RCC 7860 (cell line): ENCODE data around the gene LAIR1.
"Not testable (repeated sequence)": the region's sequence is repeated elsewhere in the genome, so short reads cannot be mapped to it uniquely, and the experiment has no call there.

ENCODE experiments used
- DNase-seq: peaks from one replicate; pipeline ENCODE4 v3.0.0-alpha.2; 2015; ENCODE audit warnings: low spot score
- FAIRE-seq: peaks from 2 replicates; lab custom pipeline; 2012; peaks lifted over from hg19 to GRCh38; lab: Jason Lieb, UNC

Gene LAIR1

DNA sequence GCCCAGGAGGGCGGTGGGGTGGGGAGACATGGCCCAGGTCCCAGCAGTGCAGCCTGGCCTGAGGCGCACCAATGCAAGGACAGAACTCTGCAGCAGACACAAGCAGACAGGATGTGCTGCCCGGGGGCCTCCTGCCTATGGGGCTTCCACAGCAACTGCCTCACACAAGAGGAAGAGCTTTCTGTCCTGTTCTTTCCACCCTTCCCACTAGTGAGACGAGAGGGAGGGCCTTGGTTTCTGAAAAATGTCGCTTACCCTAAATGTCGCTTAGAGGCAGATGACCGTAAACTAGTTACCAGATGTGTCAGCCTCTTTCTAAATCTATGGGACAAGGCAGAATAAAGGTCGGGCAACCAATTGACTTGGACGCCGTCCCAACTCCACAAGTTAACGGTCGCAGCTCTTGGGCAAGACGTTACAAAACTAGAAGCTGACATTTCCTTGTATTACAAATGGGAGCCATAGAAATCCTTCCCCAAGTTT lies at the start of gene LAIR1:
Gene LAIR1 (minus strand): TSS at position 157 of the 483 bp plus-strand sequence. CDS start 127 bp downstream, at position 30.
- FAIRE-seq: no peak
- no peak for DNase-seq

- no peak for DNase-seq
- no peak for FAIRE-seq
Observed at GRCh38 chr19:54414156-54414555, 49.4 kb upstream of the LAIR1 start.

DNA sequence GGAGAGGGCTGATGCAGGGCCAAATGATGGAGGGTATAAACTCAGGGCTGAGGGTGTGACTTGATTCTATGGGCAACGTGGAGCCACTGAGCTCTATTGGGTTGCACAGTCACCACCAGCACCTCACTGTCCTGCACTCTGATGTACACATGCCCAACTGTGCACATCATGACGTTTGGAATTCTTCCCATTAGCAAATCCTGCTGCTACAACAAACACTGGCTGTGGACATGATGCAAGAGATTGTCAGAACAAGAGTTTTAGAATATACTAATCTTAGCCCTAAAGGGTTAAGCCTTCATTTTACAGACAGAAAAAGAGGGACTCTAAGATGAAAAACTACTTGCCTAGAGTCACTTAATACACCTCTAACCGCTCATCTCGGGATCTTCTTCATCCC lies 48.1 kb upstream of the LAIR1 start:
- FAIRE-seq: no peak
- no peak for DNase-seq

DNA sequence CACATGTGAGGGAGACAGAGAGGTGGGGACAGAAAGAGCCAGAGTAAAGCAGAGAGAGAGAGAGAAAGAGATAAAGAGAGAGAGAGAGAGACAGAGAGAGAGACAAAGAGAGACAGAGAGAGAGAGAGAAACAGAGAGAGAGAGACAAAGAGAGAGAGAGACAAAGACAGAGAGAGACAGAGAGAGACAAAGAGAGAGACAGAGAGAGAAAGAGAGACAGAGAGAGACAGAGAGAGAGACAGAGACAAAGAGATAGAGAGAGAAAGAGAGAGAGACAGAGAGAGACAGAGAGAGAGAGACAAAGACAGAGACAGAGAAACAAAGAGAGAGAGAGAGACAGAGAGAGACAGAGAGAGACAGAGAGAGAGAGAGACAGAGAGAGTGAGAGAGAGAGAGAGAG lies 46.3 kb upstream of the LAIR1 start:
- no peak for DNase-seq
- FAIRE-seq: no peak

DNA sequence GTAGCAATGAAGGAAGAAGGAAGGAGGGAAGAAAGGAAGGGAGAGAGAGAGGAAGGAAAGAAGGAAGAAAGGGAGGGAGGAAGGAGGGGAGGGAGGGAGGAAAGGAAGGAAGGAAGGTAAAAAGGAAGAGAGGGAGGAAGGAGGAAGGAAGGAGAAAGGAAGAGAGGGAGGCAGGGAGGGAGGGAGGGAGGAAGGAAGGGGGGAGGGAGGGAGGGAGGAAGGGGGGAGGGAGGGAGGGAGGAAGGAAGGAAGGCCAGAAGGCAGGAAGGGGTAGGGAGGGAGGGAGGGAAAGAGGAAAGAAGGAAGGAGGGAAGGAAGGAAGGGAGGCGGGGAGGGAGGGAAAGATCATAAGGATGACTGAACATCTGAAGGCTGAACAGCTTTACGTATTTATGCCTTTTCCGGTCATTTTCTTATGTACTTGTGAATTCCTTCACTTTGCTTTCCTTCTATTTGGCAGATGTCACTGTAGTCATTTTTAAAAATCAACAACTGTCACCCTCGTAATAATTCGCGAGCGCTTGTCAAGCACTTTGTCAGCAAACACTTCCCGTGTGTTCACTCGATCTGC lies 43.8 kb upstream of the LAIR1 start:
- DNase-seq: no peak
- FAIRE-seq: no peak

GRCh38 chr19:54407780-54408179 lies 43.0 kb upstream of the LAIR1 start:
- DNase-seq: no peak
- FAIRE-seq: no peak

GRCh38 chr19:54405628-54406027 lies 40.9 kb upstream of the LAIR1 start:
- DNase-seq (no peak), FAIRE-seq (no peak)

DNA sequence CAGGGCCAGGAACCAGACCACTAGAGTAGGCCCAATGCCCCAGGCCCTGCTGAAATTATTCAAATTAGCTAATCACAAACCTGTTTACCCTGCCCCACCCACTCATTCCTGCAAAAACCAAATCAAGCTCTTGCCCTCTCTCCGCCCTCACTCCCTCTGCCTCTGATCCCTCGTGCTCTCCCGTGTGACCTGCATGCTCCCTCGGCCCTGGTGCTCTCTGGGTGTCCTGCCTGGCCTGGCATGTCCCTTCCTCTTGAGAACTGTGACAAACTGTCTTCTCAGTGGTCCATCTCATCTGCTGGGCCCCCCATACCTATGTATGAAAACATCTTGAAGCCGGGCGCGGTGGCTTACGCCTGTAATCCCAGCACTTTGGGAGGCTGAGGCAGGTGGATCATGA lies 38.3 kb upstream of the LAIR1 start:
- no peak for FAIRE-seq
- DNase-seq: no peak

DNA sequence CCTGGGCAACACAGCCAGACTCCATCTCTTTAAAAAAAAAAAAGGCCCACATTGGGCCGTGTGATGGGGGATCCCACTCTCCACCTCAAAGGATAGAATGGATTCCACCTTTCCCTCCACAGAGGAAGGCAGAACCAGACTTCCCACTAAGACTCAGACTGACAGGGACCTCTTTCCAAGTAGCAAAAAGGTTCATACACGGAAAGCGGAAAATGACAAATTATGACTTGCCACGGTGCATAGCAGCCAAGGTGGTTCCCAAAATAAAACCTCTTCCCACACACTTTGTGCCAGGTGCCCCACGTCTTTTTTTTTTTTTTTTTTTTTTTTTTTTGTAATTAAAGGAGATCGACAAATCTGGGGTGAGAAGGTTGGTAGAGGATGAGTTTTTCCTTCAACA lies 36.2 kb upstream of the LAIR1 start:
- DNase-seq: no peak
- FAIRE-seq: no peak

DNA sequence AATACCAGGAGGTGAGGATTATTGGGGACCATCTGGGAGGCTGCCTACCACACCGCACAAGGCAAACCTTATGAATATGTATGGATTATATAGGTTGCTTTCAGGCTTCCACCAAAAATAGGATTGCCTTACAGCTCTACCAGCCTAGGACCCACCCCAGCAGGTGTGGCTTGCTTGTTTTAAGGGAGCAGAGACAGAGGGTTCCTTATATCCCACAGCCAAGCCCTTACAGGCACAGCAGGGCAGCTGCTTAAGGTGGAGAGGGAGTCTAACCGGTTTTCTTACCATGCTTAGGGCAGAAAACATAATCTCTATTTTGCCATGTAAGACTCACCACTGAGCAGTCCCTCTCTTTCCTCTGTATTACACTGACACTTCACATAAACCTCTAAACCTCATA lies 34.5 kb upstream of the LAIR1 start:
- no peak for FAIRE-seq

GRCh38 chr19:54395685-54396084 lies 31.0 kb upstream of the LAIR1 start:
- no peak for FAIRE-seq
- DNase-seq: no peak

More for the DNA sequence above, 34.5 kb upstream of the LAIR1 start:
- DNase-seq: no peak

DNA sequence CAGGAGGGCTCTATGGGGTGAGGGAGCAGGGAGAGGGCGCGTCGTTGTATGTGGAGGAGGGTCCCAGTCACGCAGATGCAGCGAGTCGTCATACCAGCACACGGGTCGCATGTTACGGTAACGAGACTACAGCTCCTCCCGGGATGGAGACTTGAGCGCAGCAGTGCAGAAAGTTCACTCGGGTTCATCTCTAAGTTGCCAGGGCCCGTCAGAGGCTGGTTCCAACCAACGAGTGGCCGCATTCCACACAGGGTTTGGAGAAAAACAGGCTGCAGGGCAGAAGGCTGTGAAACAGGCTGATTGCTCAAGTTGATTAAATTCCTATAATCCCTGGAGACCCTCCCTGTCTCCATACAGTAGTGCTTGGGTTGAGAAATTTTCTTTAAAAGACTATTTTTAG lies 28.6 kb upstream of the LAIR1 start:
- no peak for FAIRE-seq
- DNase-seq: no peak

DNA sequence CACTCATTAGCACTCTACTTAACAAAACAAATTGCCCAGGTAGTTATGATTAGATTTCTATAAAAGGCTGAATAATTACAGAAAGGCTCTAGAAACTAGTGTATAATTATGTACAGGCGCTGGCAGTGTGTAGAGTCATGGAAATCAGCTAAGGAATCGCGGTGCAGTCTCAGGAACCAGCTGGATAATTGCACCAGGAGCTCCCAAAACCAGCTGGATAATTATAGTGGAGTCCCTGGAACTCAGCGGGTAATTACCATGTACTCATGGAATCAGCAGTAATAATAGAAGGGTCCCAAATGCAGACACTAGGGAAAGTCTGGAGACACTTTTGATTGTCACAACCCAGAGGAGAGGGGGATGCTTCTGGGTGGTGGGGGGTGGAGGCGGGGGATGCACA lies 27.4 kb upstream of the LAIR1 start:
- DNase-seq (no peak), FAIRE-seq (no peak)

DNA sequence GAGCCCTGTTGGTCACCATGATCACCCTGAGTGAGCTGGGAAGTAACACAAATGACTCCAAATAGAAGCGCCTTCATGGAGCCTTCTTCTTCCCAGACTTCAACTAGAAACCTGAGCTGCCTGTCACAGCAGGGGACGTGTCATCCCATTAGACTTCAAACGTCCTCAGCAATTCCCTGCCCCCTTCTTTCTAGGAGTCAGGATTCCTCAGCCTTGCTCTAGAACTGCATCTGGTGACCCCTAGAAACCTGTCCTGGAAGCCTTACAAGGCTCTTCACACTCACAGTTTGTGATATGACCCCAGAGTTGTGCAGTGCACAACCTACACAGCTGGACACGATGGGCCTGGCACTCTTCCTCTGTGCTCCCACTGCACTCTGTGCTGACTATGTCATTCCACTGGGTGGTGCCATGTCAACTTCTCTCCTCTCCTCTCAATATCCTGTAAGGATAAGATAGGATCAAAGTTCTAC lies 26.9 kb upstream of the LAIR1 start:
- no peak for FAIRE-seq
- no peak for DNase-seq

DNA sequence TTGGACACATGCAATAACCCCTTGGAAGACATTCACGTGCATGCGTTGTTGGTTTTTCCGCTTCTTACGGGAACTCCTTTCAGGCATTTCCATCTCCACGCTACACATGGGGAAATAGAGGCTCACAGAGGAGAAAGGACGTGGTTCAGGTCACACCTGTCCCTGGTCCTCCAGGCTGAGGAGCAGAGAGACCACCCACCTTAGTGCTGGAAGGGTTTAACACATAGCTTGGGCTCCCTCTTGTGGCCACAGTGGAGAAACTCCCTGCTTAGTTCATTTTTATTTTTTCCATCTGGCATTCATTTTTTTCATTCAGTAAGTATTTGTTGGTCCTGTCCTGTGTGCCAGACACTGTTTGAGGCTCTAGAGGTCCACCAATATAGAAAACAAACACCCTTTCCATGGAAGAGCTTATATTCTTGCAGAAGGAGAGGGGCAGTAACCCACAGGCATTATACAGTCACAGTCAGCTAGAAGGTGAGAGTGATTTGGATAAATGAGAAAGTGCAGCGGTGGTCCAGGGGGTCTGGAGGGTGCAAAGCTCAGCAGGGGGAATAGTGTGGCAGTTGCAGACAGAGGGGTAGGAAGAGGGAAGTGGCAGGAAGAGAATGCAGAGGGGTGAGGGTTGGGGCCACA lies 26.3 kb upstream of the LAIR1 start:
- FAIRE-seq (no peak), DNase-seq (peak; percentile 23)

GRCh38 chr19:54389553-54389952 lies 24.8 kb upstream of the LAIR1 start:
- FAIRE-seq (no peak), DNase-seq (no peak)

- DNase-seq (no peak), FAIRE-seq (no peak)
Observed at GRCh38 chr19:54388802-54389139, 24.0 kb upstream of the LAIR1 start.

DNA sequence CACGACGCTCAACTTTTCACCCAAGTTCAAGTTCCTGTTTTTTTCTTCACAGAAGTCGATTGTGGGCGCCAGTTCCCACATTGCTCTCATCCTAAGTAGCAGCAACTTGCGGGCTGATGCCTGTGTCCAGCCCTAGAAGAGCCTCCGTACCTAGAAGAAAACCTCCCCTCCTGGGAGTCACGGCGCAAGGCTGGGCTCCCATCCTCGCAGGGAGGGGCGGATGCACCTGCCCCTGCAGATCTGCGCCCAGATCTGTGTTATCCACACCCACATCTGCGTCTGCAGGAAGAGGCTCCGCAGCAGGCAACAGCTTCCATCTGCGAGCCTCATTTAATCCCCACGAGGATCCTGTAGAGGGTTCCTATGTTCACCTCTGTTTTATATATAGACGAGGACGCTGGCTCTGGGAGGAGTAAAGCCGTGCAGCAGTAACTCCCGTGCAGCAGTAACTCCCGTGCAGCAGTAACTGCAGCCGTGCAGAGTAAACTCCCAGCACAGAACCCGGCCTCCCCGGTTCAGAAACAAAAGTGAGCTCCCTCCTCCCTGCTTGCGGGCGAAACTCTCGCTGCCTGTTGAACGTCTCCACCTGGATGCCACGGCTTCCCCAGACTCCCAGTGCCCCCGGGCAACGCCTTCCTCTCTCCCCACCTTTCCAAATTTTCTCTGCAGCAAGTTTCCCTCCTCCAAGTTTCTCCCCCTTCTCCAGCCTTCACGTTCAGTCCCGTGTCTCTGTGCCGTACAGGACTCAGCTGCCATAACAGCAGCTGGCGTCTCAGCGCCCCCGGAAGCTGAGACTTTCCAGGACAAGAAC lies 23.5 kb upstream of the LAIR1 start:
- DNase-seq (no peak), FAIRE-seq (no peak)

- no peak for DNase-seq
- FAIRE-seq: no peak
Observed at GRCh38 chr19:54383330-54383729, 18.6 kb upstream of the LAIR1 start.

GRCh38 chr19:54382041-54382440 lies 17.3 kb upstream of the LAIR1 start:
- not testable (repeated sequence) for FAIRE-seq, DNase-seq

DNA sequence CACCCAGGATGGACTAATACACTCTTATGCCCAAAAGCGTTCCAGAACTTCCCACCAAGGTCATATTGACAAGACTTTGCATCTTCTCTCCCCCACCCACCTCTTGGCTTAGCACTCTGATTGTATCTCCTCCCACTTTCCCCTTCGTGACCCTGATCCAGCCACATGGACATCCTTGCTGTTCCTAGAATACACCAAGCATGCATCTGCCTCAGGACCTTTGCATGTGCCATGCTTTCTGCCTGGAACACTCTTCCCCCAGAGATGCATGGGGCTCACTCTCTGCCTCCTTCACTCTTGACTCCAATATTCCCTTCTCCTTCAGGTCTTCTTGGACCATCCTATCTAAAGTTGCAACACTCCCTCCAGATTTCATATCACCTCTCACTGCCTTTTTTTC lies 16.2 kb upstream of the LAIR1 start:
- FAIRE-seq (no peak), DNase-seq (no peak)

DNA sequence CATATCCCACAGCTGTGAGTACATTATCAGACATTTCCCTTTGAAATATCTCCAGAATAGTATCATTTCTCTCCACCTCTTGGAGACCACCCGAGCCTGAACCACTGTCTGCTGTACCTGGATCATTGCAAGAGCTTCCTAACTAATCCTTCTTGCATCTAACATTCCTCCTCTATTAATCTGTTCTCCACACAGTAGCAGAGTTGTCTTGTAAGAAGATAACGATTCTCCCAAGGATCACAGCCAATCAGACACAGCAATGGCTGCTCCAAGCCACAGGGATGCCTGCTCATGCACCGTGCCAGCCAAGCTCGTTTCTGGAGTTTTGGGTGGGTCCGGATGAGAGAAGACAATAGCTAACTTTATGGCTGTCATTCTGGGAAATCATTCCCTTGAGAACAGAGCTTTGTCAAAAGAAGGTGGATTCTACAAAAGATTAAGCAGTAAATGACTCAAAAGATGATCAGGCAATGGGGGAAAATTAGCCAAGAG lies 14.5 kb upstream of the LAIR1 start:
- no peak for FAIRE-seq
- DNase-seq: no peak
